ENCODE measurements around the gene AGBL4.

The AGBL4 gene

GRCh38 chr1:48960320-48960719 lies 1063.4 kb downstream of the AGBL4 start (continued):
- TF ChIP-seq ZNF138 (tag by site-specific recombination; IDR thresholded peaks at IDR 0.05; ENCODE audit: borderline replicate concordance) (no peak), ZNF561 (tag by site-specific recombination; IDR thresholded peaks at IDR 0.05; ENCODE audit: borderline replicate concordance) (no peak), ZNF394 (tag by site-specific recombination; IDR thresholded peaks at IDR 0.05; ENCODE audit: borderline replicate concordance) (no peak)

- Histone ChIP-seq H3K9me3 (ENCODE audit: control insufficient read depth, insufficient read depth, low read depth, low read length) (no peaks in the 10 kb centered on the region), H3K4me3 (ENCODE audit: low read depth, low read length) (no peak overlapping the region), H3K4me1 (ENCODE audit: control insufficient read depth, insufficient read depth, low read length) (no peaks in the 10 kb centered on the region), H3K27ac (ENCODE audit: extremely low read depth, low read depth, low read length) (no peak overlapping the region), H3K36me3 (ENCODE audit: control insufficient read depth in 2 of 2, insufficient read depth in 1 of 2, low read length in 2 of 2) (no peaks in the 10 kb centered on the region)
- TF ChIP-seq ZNF2 (tag by site-specific recombination; IDR thresholded peaks at IDR 0.05): no peak
- no peak for TF ChIP-seq ATF2 (tag by site-specific recombination; IDR thresholded peaks at IDR 0.05; ENCODE audit: low read depth)
- TF ChIP-seq AEBP2 (tag by site-specific recombination; IDR thresholded peaks at IDR 0.05; ENCODE audit: borderline replicate concordance): no peak
- no peak for TF ChIP-seq ZNF10 (tag by site-specific recombination; IDR thresholded peaks at IDR 0.05)
- TF ChIP-seq ZNF37A (tag by site-specific recombination; IDR thresholded peaks at IDR 0.05): no peak
- no peak for TF ChIP-seq ZNF548 (tag by site-specific recombination; IDR thresholded peaks at IDR 0.05)
- no peak for TF ChIP-seq GLI2 (tag by site-specific recombination; IDR thresholded peaks at IDR 0.05; ENCODE audit: borderline replicate concordance, low read depth)
- no peak for TF ChIP-seq ZNF23 (tag by site-specific recombination; IDR thresholded peaks at IDR 0.05; ENCODE audit: borderline replicate concordance)
- no peak for TF ChIP-seq GLI4 (tag by site-specific recombination; IDR thresholded peaks at IDR 0.05)
- no peak for TF ChIP-seq ZNF423 (tag by site-specific recombination; IDR thresholded peaks at IDR 0.05)
- no peak for TF ChIP-seq ZXDB (tag by site-specific recombination; IDR thresholded peaks at IDR 0.05)
- TF ChIP-seq ZNF529 (tag by site-specific recombination; IDR thresholded peaks at IDR 0.05; ENCODE audit: insufficient replicate concordance): no peak
- no peak for TF ChIP-seq ZFP37 (tag by site-specific recombination; IDR thresholded peaks at IDR 0.05)
- no peak for TF ChIP-seq PRDM10 (tag by site-specific recombination; IDR thresholded peaks at IDR 0.05)
- no peak for TF ChIP-seq SCRT2 (tag by site-specific recombination; IDR thresholded peaks at IDR 0.05)
- no peak for TF ChIP-seq PRDM1 (tag by site-specific recombination; IDR thresholded peaks at IDR 0.05)
- TF ChIP-seq ZBTB44 (tag by site-specific recombination; IDR thresholded peaks at IDR 0.05): no peak
- no peak for TF ChIP-seq ZNF692 (tag by site-specific recombination; IDR thresholded peaks at IDR 0.05)
- TF ChIP-seq ZNF664 (tag by site-specific recombination; IDR thresholded peaks at IDR 0.05): no peak
- TF ChIP-seq ZNF341 (tag by site-specific recombination; IDR thresholded peaks at IDR 0.05; ENCODE audit: low read depth): no peak
- ChIA-PET CTCF (no interaction called here), POLR2A (no interaction called here)
Measured at GRCh38 chr1:48955774-48956173, 1068.0 kb downstream of the AGBL4 start.

Measured in HEK293 (cell line).